K562 (cell line): ENCODE data around the gene SELENOO. TPM values are rescaled to one million over a fixed set of nuclear protein-coding genes. Genes with fewer than 3 reads are reported as not detected.
A peak's percentile ranks its signal among the peaks of the same experiment; 100 is the strongest.

Experiments used
- ASH1L ChIP-seq: fragments of 450-650 bp; IDR thresholded peaks from 2 replicates; pipeline ENCODE4 v1.6.1; 2018; ENCODE audit warnings: borderline replicate concordance, mild to moderate bottlenecking, low read depth; ENCODE audit not compliant: partially characterized antibody
- ATF7 ChIP-seq: fragments of 450-650 bp; IDR thresholded peaks from 2 replicates; pipeline ENCODE4 v1.7.1; 2014; ENCODE audit warnings: mild to moderate bottlenecking, moderate library complexity
- CHD2 ChIP-seq: IDR thresholded peaks from 2 replicates; pipeline ENCODE4 v1.6.1; 2011; ENCODE audit warnings: low read depth, low read length
- ETV1 ChIP-seq: fragments of 450-650 bp; conservative IDR thresholded peaks from 2 replicates; pipeline ENCODE4 v1.6.1; 2016; ENCODE audit warnings: missing genetic modification characterization, control low read depth, low read depth, missing compliant biosample characterization
- HDAC3 ChIP-seq: fragments of 450-650 bp; IDR thresholded peaks from 2 replicates; pipeline ENCODE4 v1.6.1; 2018; ENCODE audit warnings: borderline replicate concordance, mild to moderate bottlenecking, moderate library complexity; ENCODE audit not compliant: partially characterized antibody
- HDAC6 ChIP-seq: IDR thresholded peaks from 2 replicates; pipeline ENCODE4 v1.6.1; 2012; ENCODE audit warnings: low read depth, mild to moderate bottlenecking, control low read depth, inconsistent platforms, low read length, moderate library complexity
- KDM4B ChIP-seq, 2 experiments: fragments of 450-650 bp in 1 of 2; sonication (generic) in 1 of 2; IDR thresholded peaks; 2 replicates each; pipeline ENCODE4 v1.6.1; 2016 to 2017; ENCODE audit warnings: borderline replicate concordance in 2 of 2, antibody characterized with exemption in 1 of 2, low read depth in 1 of 2, mild to moderate bottlenecking in 1 of 2
- MYC ChIP-seq, 2 experiments: fragments of 250-450 bp in 1 of 2; sonication (Bioruptor Pico) in 1 of 2; IDR thresholded peaks; 2 replicates each; pipeline versions ENCODE4 v1.5.1 to v1.6.1; 2012 to 2021; ENCODE audit warnings: low read depth in 2 of 2, borderline replicate concordance in 1 of 2, improper control_type of control experiment in 1 of 2, low read length in 1 of 2, mild to moderate bottlenecking in 1 of 2, moderate library complexity in 1 of 2
- PHF21A ChIP-seq: fragments of 450-650 bp; IDR thresholded peaks from 2 replicates; pipeline ENCODE4 v1.6.1; 2017; ENCODE audit warnings: low read depth, borderline replicate concordance
- RREB1 ChIP-seq: fragments of 250-450 bp; sonication (Bioruptor Pico); IDR thresholded peaks from 2 replicates; pipeline ENCODE4 v1.4.0; 2020
- TAF1 ChIP-seq: IDR thresholded peaks from 2 replicates; pipeline ENCODE4 v1.6.1; 2011; ENCODE audit warnings: mild to moderate bottlenecking, low read length, moderate library complexity; ENCODE audit not compliant: insufficient read depth, control insufficient read depth, severe bottlenecking; ENCODE audit errors: extremely low read depth
- THAP7 ChIP-seq: fragments of 250-450 bp; sonication (Bioruptor Pico); IDR thresholded peaks from 2 replicates; pipeline ENCODE4 v1.5.0; 2021
- TRIM24 ChIP-seq, 2 experiments: fragments of 450-650 bp; IDR thresholded peaks; 2 replicates each; pipeline ENCODE4 v1.6.1; 2016
- ZNF282 ChIP-seq: sonication (generic); formaldehyde crosslinking; IDR thresholded peaks from 2 replicates; pipeline ENCODE4 v1.8.1; 2023; ENCODE audit warnings: missing genetic modification reagents
- ZNF695 ChIP-seq: fragments of 450-650 bp; formaldehyde crosslinking; IDR thresholded peaks from 2 replicates; pipeline ENCODE4 v1.4.0; 2020; ENCODE audit warnings: mild to moderate bottlenecking, moderate library complexity
- polyA plus RNA-seq, 8 experiments: library from polyadenylated mRNA; depleted of rRNA in 4 of 8; stranded (reverse) in 5 of 8; unstranded in 3 of 8; fragments of >200 nt; fragmentation: Nextera tagmentation in 2 of 8; fragmentation: Illumina TruSeq in 1 of 8; extraction: Ambion mirVana in 2 of 8; extraction: Trizol in 1 of 8; gene quantifications; 2 replicates each; pipeline versions ENCODE4 v1.2.1 to v1.2.3, GENCODE V29; 2011 to 2014; ENCODE audit warnings: inconsistent platforms in 1 of 8, missing spikeins in 1 of 8
- total RNA-seq, 7 experiments: library from RNA; depleted of rRNA in 6 of 7; stranded (reverse); fragments of >200 nt in 6 of 7; fragmentation: Illumina TruSeq in 2 of 7; extraction: Trizol in 2 of 7; gene quantifications; 2 replicates each; pipeline versions ENCODE4 v1.2.1 to v1.2.3, GENCODE V29; 2011 to 2021; ENCODE audit warnings: low replicate concordance in 1 of 7
- TF ChIP-seq, protein P1 (sequence below), 2 experiments: fragments of 450-650 bp in 1 of 2; sonication (generic) in 1 of 2; formaldehyde crosslinking; conservative IDR thresholded peaks; 2 replicates each; pipeline versions ENCODE4 v1.4.0 to v1.8.1; 2020 to 2022; ENCODE audit warnings: mild to moderate bottlenecking in 1 of 2, missing genetic modification reagents in 1 of 2
- TF ChIP-seq, protein P2 (sequence below): fragments of 250-450 bp; sonication (Bioruptor Pico); IDR thresholded peaks from 2 replicates; pipeline ENCODE4 v1.8.0; 2022; ENCODE audit warnings: inconsistent platforms, mild to moderate bottlenecking, moderate library complexity, borderline replicate concordance

SELENOO gene
- total and polyA plus RNA-seq, 9 of the 15 experiments (the other 6 are each of a cell fraction or from before 2014, with no cell fraction given) = 0.37 to 24.9 (median 8.3) TPM

- TF ChIP-seq CHD2 (peak; percentile 63; the same call in 1 of the 2 replicates), TRIM24 (IDR thresholded peaks at IDR 0.05) (no peak), KDM4B (IDR thresholded peaks at IDR 0.05; ENCODE audit: borderline replicate concordance in 2 of 2, low read depth in 1 of 2) (no peak), HDAC6 (no peak), PHF21A (no peak), ETV1 (tag) (peak; percentile 61; the same call in 1 of the 2 replicates), MYC (IDR thresholded peaks at IDR 0.05; ENCODE audit: low read depth, low read length) (peak; percentile 84), MYC (CRISPR knock-in tag; IDR thresholded peaks at IDR 0.05; ENCODE audit: borderline replicate concordance, low read depth) (no peak), TAF1 (peak; percentile 64), RREB1 (CRISPR knock-in tag) (no peak), ZNF695 (CRISPR knock-in tag) (no peak), HDAC3 (no peak), THAP7 (CRISPR knock-in tag) (no peak), ATF7 (peak; percentile 43), ASH1L (no peak), ZNF282 (CRISPR knock-in tag) (no peak)
- TF ChIP-seq, protein P1, sequence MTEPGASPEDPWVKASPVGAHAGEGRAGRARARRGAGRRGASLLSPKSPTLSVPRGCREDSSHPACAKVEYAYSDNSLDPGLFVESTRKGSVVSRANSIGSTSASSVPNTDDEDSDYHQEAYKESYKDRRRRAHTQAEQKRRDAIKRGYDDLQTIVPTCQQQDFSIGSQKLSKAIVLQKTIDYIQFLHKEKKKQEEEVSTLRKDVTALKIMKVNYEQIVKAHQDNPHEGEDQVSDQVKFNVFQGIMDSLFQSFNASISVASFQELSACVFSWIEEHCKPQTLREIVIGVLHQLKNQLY (CRISPR knock-in tag; conservative IDR thresholded peaks at IDR 0.05) = no peak
- TF ChIP-seq, protein P2, sequence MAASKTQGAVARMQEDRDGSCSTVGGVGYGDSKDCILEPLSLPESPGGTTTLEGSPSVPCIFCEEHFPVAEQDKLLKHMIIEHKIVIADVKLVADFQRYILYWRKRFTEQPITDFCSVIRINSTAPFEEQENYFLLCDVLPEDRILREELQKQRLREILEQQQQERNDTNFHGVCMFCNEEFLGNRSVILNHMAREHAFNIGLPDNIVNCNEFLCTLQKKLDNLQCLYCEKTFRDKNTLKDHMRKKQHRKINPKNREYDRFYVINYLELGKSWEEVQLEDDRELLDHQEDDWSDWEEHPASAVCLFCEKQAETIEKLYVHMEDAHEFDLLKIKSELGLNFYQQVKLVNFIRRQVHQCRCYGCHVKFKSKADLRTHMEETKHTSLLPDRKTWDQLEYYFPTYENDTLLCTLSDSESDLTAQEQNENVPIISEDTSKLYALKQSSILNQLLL (CRISPR knock-in tag) = no peak
Observed at GRCh38 chr22:50244420-50245213, 43.8 kb downstream of the SELENOO start, which contains the start of gene TUBGCP6 (continued).
